ENCODE measurements around the gene TFF1.
A peak's percentile ranks its signal among the peaks of the same experiment; 100 is the strongest.

The TFF1 gene

GRCh38 chr21:42337830-42338728, 28.3 kb downstream of the TFF1 start:
- intact Hi-C loops (cut with DNase I) = no loop called here
- DNase-seq = peak; percentile 55 to 91 (median 79)

GRCh38 chr21:42337276-42337675, 29.1 kb downstream of the TFF1 start:
- intact Hi-C loops (cut with DNase I) = no loop called here
- DNase-seq = no peak

- DNase-seq = peak in 1 of 42 donors; percentile 22
Measured at GRCh38 chr21:42336054-42336453, 30.3 kb downstream of the TFF1 start.

GRCh38 chr21:42332557-42333317, 33.6 kb downstream of the TFF1 start:
- intact Hi-C loops (cut with DNase I) = no loop called here
- no peak for DNase-seq

More at GRCh38 chr21:42336054-42336453, 30.3 kb downstream of the TFF1 start:
- intact Hi-C loops (cut with DNase I) = no loop called here

- intact Hi-C loops (cut with DNase I) = no loop called here
- DNase-seq = no peak
Measured at GRCh38 chr21:42331660-42332059, 34.7 kb downstream of the TFF1 start.

GRCh38 chr21:42330380-42331371, 35.7 kb downstream of the TFF1 start:
- intact Hi-C loops (cut with DNase I) = no loop called here

GRCh38 chr21:42324896-42325295, 41.4 kb downstream of the TFF1 start:
- DNase-seq = peak in 3 of 42 donors; percentile 4 to 25 (median 9)
- intact Hi-C loops (cut with DNase I) = no loop called here

More at GRCh38 chr21:42330380-42331371, 35.7 kb downstream of the TFF1 start:
- no peak for DNase-seq

- peak in 1 of 42 donors; percentile 18 for DNase-seq
Measured at GRCh38 chr21:42321845-42322244, 44.5 kb downstream of the TFF1 start.

GRCh38 chr21:42321231-42321630, 45.1 kb downstream of the TFF1 start:
- DNase-seq = peak in 2 of 42 donors; percentile 11 to 16
- intact Hi-C loops (cut with DNase I) = no loop called here

More at GRCh38 chr21:42321845-42322244, 44.5 kb downstream of the TFF1 start:
- intact Hi-C loops (cut with DNase I) = no loop called here

GRCh38 chr21:42320791-42321190, 45.5 kb downstream of the TFF1 start:
- peak in 3 of 42 donors; percentile 6 to 22 (median 11) for DNase-seq
- intact Hi-C loops (cut with DNase I) = no loop called here

- intact Hi-C loops (cut with DNase I) = no loop called here
- DNase-seq = peak in 4 of 42 donors; percentile 2 to 33 (median 17)
Measured at GRCh38 chr21:42319851-42320572, 46.3 kb downstream of the TFF1 start.

GRCh38 chr21:42319376-42319775, 47.0 kb downstream of the TFF1 start:
- intact Hi-C loops (cut with DNase I) = no loop called here

GRCh38 chr21:42317826-42318746, 48.2 kb downstream of the TFF1 start:
- DNase-seq = peak in 5 of 42 donors; percentile 3 to 35 (median 7)
- intact Hi-C loops (cut with DNase I) = no loop called here

More at GRCh38 chr21:42319376-42319775, 47.0 kb downstream of the TFF1 start:
- peak in 3 of 42 donors; percentile 5 to 37 (median 25) for DNase-seq

- peak in 2 of 42 donors; percentile 3 to 9 for DNase-seq
- intact Hi-C loops (cut with DNase I) = no loop called here
Measured at GRCh38 chr21:42317341-42317741, 49.0 kb downstream of the TFF1 start.

GRCh38 chr21:42316891-42317290, 49.4 kb downstream of the TFF1 start:
- intact Hi-C loops (cut with DNase I) = no loop called here

GRCh38 chr21:42315296-42315891, 50.9 kb downstream of the TFF1 start, which contains the start of gene TFF3:
TFF3 (minus strand) TSS chr21:42315409; CDS start chr21:42315374, 35 bp downstream.
- no peak for DNase-seq

More at GRCh38 chr21:42316891-42317290, 49.4 kb downstream of the TFF1 start:
- DNase-seq = peak in 1 of 42 donors; percentile 16

More at GRCh38 chr21:42315296-42315891, 50.9 kb downstream of the TFF1 start, which contains the start of gene TFF3:
- intact Hi-C loops (cut with DNase I) = no loop called here
